Esophagus (tissue), 2 donors: ENCODE measurements around the gene ASB16. TPM values are rescaled to one million over a fixed set of nuclear protein-coding genes. Genes with fewer than 3 reads are reported as not detected.
A peak's percentile ranks its signal among the peaks of the same experiment; 100 is the strongest.

Source experiments
- H3K27ac ChIP-seq, 2 donors: one replicate each; pipeline ENCODE4 v1.5.1; 2013; ENCODE audit warnings: low read depth in 2 of 2, mild to moderate bottlenecking in 2 of 2, inconsistent platforms in 1 of 2, low read length in 1 of 2, moderate library complexity in 1 of 2
- H3K27me3 ChIP-seq, 2 donors: one replicate each; pipeline ENCODE4 v1.6.1; 2013; ENCODE audit warnings: low read length in 2 of 2, control low read depth in 1 of 2, mild to moderate bottlenecking in 1 of 2; ENCODE audit not compliant: insufficient read depth in 2 of 2, control insufficient read depth in 1 of 2
- H3K36me3 ChIP-seq, 2 donors: one replicate each; pipeline ENCODE4 v1.6.1; 2013; ENCODE audit warnings: low read length in 1 of 2; ENCODE audit not compliant: control insufficient read depth in 2 of 2, insufficient read depth in 2 of 2
- H3K4me1 ChIP-seq, 2 donors: one replicate each; pipeline ENCODE4 v1.6.1; 2013; ENCODE audit warnings: low read length in 1 of 2; ENCODE audit not compliant: control insufficient read depth in 2 of 2, insufficient read depth in 2 of 2
- H3K4me3 ChIP-seq, 2 donors: one replicate each; pipeline ENCODE4 v1.5.1; 2013; ENCODE audit warnings: low read length in 2 of 2, mild to moderate bottlenecking in 2 of 2, low read depth in 1 of 2, moderate library complexity in 1 of 2
- H3K9me3 ChIP-seq, 2 donors: one replicate each; pipeline ENCODE4 v1.6.1; 2013; ENCODE audit warnings: mild to moderate bottlenecking in 2 of 2, low read depth in 1 of 2, low read length in 1 of 2, moderate library complexity in 1 of 2; ENCODE audit not compliant: control insufficient read depth in 2 of 2, insufficient read depth in 1 of 2
- WGBS, 2 donors: extraction: QIAGEN DNeasy Blood & Tissue Kit; methylation state at CpG; one replicate each; pipeline ENCODE4 v1.1.7; 2013; 5-methylcytosine and 5-hydroxymethylcytosine counted together
- polyA plus RNA-seq, 2 donors: library from polyadenylated mRNA; stranded (reverse); fragments of 200-250 nt; gene quantifications; one replicate each; pipeline ENCODE4 v1.2.3, GENCODE V29; 2013
- donor health status: healthy with polysubstance abuse.
- donor health status: Bipolar disorder and iron deficiency.

ASB16 gene, protein sequence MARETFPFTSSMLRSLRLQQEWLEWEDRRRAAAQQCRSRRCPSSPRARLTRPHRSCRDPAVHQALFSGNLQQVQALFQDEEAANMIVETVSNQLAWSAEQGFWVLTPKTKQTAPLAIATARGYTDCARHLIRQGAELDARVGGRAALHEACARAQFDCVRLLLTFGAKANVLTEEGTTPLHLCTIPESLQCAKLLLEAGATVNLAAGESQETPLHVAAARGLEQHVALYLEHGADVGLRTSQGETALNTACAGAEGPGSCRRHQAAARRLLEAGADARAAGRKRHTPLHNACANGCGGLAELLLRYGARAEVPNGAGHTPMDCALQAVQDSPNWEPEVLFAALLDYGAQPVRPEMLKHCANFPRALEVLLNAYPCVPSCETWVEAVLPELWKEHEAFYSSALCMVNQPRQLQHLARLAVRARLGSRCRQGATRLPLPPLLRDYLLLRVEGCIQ
- under 1 TPM; 0.18 to 0.19 TPM for polyA plus RNA-seq

DNA sequence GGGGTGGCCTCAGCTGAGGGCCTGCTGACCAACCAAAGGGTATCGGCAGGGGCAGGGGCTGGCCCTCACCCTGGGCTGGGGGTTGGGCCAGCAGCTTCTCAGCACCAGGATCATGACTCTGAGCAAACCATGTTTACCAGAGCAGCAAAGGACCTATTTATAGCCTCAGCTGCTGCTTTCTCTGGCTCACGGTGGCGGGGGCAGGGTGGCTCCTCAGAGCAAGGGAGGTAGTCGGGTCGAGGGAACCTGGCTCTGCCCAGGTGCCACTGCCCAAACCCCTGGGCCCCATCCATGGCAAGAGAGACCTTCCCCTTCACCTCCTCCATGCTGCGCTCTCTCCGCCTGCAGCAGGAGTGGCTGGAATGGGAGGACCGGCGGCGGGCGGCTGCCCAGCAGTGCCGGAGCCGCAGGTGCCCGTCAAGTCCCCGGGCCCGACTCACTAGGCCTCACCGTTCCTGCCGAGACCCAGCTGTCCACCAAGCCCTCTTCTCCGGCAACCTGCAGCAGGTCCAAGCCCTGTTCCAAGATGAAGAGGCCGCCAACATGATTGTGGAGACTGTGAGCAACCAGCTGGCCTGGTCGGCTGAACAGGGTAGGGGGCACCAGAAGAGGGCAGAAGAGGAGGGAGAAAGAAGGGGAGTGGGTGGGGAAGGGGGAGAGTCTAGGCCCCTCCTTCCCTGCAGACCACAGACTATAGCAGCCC is at the start of gene ASB16:
Gene ASB16 (plus strand): TSS at position 206 of the 703 bp plus-strand sequence. CDS start 86 bp downstream, at position 292.
- Histone ChIP-seq H3K4me3 (no peak within 1 kb of the TSS), H3K27ac (peak within 1 kb of the TSS in 1 of 2 donors; percentile 34), H3K9me3 (no peaks in the 10 kb centered on the region), H3K36me3 (no peaks in the 10 kb centered on the region), H3K4me1 (peaks cover 2 to 4% of the 10 kb centered on the region in 2 donors), H3K27me3 (no peaks in the 10 kb centered on the region)
- WGBS, 2 donors = 33 to 41% methylated on average over 21 of the region's 21 CpGs

GRCh38 chr17:44120851-44121605 is 49.5 kb upstream of the ASB16 start:
- peaks cover 2 to 5% of the 10 kb centered on the region in 2 donors for H3K36me3 ChIP-seq

GRCh38 chr17:44121997-44122815 is 48.3 kb upstream of the ASB16 start:
- 26 to 32% methylated on average over 1 of the region's 1 CpG for WGBS, 2 donors
- H3K36me3 ChIP-seq = peaks cover under 1 to 2% of the 10 kb centered on the region in 2 donors
- H3K27ac ChIP-seq = peak overlapping the region in 1 of 2 donors; percentile 96
- peak overlapping the region; percentile 72 to 87 for H3K4me3 ChIP-seq
- H3K27me3 ChIP-seq = no peaks in the 10 kb centered on the region
- peaks cover 5 to 21% of the 10 kb centered on the region in 2 donors for H3K4me1 ChIP-seq
- H3K9me3 ChIP-seq = no peaks in the 10 kb centered on the region

More at GRCh38 chr17:44120851-44121605, 49.5 kb upstream of the ASB16 start:
- Histone ChIP-seq H3K4me3 (no peak overlapping the region), H3K27ac (no peak overlapping the region), H3K27me3 (no peaks in the 10 kb centered on the region), H3K4me1 (peaks cover 5 to 21% of the 10 kb centered on the region in 2 donors), H3K9me3 (no peaks in the 10 kb centered on the region)
- 53% methylated on average over 9 of the region's 9 CpGs for WGBS, 2 donors

DNA sequence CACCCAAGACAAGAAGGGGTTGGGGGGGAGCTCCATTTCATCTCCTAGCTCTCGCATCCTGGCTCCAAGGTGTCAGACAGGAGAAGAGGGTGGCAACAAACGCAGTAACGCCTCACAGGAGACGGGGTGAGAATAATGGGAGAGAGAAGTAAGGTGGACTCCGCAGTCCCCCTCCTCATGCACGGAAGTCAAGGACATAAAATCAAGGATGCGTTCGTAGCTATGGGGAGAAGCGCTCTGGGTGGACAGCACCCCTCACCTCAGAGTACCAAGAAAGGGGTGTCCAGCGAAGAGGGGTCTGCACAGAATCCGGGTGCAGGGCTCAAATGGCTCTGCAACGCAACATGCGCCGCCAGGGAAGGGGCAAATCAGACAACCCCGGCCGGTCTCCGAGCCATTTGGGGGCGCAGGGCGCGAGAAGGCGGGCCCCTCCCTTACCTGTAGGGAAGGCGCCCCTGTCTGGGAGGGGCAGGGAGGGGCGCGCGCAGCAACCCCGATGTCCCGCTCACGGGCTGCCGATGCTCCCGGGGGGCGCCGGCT is 47.6 kb upstream of the ASB16 start:
- H3K36me3 ChIP-seq = no peaks in the 10 kb centered on the region
- no peaks in the 10 kb centered on the region for H3K27me3 ChIP-seq
- peak overlapping the region; percentile 77 to 96 for H3K27ac ChIP-seq
- no peaks in the 10 kb centered on the region for H3K9me3 ChIP-seq
- H3K4me3 ChIP-seq = peak overlapping the region; percentile 72 to 87
- H3K4me1 ChIP-seq = peaks cover 5 to 21% of the 10 kb centered on the region in 2 donors
- WGBS, 2 donors = 1% methylated on average over 25 to 32 of the region's 32 CpGs

DNA sequence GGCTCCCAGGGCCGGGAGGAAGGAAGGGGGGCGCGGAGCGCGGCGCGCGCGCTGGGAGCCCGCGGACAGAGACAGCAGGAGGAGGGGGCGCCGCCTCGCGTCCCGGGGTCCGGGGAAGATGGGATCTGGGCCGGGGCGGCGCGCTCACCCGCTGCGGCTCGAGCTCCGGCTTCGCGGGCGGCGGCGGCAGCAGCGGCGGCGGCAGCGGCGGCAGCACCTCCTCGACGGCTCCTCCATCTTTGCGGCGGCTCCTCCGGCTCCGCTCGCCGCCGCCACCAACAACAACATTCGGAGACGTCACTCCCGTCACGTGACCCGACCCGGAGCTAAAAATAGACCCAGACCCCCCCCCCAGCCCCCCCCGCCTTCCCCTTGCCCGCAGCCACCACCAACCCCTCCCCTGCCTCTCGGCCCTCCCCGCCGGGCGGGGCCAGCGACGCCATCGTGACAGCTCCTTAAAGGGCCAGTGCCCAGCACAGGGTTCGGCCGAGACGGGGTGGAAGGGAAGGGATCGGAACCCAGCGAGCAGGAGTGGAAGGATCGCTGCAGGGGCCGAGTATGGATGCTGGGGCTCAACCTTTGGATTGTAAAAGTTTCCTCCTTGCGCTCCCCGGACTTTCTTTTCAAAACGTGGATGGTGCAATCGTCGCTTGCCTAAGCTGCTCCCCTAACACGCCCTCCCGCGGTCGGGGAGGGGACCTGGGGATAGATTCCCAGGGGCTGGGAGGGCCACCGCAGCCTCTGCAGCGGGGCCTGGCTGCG is 47.0 kb upstream of the ASB16 start, which contains the start of gene HDAC5:
Gene HDAC5 (minus strand): TSS at position 286 of the 762 bp plus-strand sequence. CDS start 6,126 bp downstream, outside the sequence.
- no peaks in the 10 kb centered on the region for H3K27me3 ChIP-seq
- WGBS, 2 donors = 0 to 1% methylated on average over 40 to 78 of the region's 78 CpGs
- H3K9me3 ChIP-seq = no peaks in the 10 kb centered on the region
- no peaks in the 10 kb centered on the region for H3K36me3 ChIP-seq
- H3K27ac ChIP-seq = peak within 1 kb of the TSS; percentile 77 to 98
- H3K4me3 ChIP-seq = peak within 1 kb of the TSS; percentile 72 to 87
- H3K4me1 ChIP-seq = peaks cover 5 to 17% of the 10 kb centered on the region in 2 donors

GRCh38 chr17:44124118-44124438 is 46.4 kb upstream of the ASB16 start:
- WGBS, 2 donors = 2 to 4% methylated on average over 8 of the region's 8 CpGs
- peak overlapping the region; percentile 45 to 72 for H3K4me3 ChIP-seq
- H3K4me1 ChIP-seq = peaks cover 5 to 12% of the 10 kb centered on the region in 2 donors
- H3K36me3 ChIP-seq = no peaks in the 10 kb centered on the region
- no peaks in the 10 kb centered on the region for H3K27me3 ChIP-seq
- peak overlapping the region; percentile 73 to 98 for H3K27ac ChIP-seq
- H3K9me3 ChIP-seq = no peaks in the 10 kb centered on the region

- no peaks in the 10 kb centered on the region for H3K36me3 ChIP-seq
- no peak overlapping the region for H3K4me3 ChIP-seq
- H3K27ac ChIP-seq = no peak overlapping the region
- H3K9me3 ChIP-seq = no peaks in the 10 kb centered on the region
- H3K4me1 ChIP-seq = no peaks in the 10 kb centered on the region
- H3K27me3 ChIP-seq = no peaks in the 10 kb centered on the region
- WGBS, 2 donors = 91 to 92% methylated on average over 7 of the region's 7 CpGs
Measured at GRCh38 chr17:44128383-44128782, 42.1 kb upstream of the ASB16 start.

GRCh38 chr17:44130693-44131349 is 39.7 kb upstream of the ASB16 start:
- H3K27ac ChIP-seq = no peak overlapping the region
- WGBS, 2 donors = 87 to 88% methylated on average over 5 of the region's 5 CpGs
- H3K36me3 ChIP-seq = no peaks in the 10 kb centered on the region
- H3K4me3 ChIP-seq = no peak overlapping the region
- no peaks in the 10 kb centered on the region for H3K9me3 ChIP-seq
- no peaks in the 10 kb centered on the region for H3K4me1 ChIP-seq
- no peaks in the 10 kb centered on the region for H3K27me3 ChIP-seq
